Fibroblast of skin of scalp (primary cell): Measurements from ENCODE around the gene GABRB1.

Experiments used
- DNase-seq: peaks from one replicate; pipeline ENCODE4 v3.0.0-alpha.2; 2013

GABRB1 gene

GRCh38 chr4:47473141-47473750 is 441.9 kb downstream of the GABRB1 start:
- no peak for DNase-seq

- DNase-seq, result no peak
Observed at GRCh38 chr4:47474799-47475198, 443.4 kb downstream of the GABRB1 start.

- no peak for DNase-seq
Observed at GRCh38 chr4:47475411-47475810, 444.0 kb downstream of the GABRB1 start.
